ENCODE data around the gene ARID1A. TPM values are rescaled to one million over a fixed set of nuclear protein-coding genes. Genes with fewer than 3 reads are reported as not detected.
A peak's percentile ranks its signal among the peaks of the same experiment; 100 is the strongest.

Gene ARID1A
- total and polyA plus RNA-seq, 9 of the 15 experiments (the other 6 are each of a cell fraction or from before 2014, with no cell fraction given), result 8.3 to 88.3 (median 22.5) TPM

DNA sequence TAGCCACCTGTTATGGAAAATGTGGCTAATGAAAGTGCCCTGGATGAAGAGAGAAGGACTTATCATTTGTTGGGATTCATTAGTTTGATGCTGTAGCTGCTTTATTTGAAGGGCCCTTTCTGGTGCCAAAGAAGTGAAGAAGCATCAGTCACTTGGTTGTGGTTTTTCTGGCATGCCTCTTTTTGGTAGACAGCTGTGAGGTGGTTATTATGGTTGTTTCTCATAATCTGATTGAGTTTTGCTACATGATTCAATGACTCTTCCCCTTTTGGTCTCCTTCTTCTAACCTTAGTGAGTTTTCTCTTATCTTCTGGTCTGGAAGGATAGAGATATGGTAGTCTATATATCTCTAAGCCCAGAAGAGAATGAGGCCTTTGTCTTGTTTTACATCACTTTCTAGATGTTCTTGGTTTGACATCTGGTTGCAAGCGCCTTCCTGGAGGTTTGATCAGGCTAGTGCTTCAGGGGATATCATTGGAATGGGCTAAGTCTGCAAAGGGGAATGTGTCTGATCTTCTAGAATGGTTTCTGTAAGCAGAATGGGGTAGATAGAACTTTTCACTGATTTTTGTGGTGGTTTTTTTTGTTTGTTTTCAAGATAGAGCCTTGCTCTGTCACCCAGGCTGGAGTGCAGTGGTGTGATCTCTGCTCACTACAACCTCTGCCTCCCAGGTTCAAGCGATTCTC, 26.0 kb downstream of the ARID1A start (continued):
- TF ChIP-seq, protein P1, sequence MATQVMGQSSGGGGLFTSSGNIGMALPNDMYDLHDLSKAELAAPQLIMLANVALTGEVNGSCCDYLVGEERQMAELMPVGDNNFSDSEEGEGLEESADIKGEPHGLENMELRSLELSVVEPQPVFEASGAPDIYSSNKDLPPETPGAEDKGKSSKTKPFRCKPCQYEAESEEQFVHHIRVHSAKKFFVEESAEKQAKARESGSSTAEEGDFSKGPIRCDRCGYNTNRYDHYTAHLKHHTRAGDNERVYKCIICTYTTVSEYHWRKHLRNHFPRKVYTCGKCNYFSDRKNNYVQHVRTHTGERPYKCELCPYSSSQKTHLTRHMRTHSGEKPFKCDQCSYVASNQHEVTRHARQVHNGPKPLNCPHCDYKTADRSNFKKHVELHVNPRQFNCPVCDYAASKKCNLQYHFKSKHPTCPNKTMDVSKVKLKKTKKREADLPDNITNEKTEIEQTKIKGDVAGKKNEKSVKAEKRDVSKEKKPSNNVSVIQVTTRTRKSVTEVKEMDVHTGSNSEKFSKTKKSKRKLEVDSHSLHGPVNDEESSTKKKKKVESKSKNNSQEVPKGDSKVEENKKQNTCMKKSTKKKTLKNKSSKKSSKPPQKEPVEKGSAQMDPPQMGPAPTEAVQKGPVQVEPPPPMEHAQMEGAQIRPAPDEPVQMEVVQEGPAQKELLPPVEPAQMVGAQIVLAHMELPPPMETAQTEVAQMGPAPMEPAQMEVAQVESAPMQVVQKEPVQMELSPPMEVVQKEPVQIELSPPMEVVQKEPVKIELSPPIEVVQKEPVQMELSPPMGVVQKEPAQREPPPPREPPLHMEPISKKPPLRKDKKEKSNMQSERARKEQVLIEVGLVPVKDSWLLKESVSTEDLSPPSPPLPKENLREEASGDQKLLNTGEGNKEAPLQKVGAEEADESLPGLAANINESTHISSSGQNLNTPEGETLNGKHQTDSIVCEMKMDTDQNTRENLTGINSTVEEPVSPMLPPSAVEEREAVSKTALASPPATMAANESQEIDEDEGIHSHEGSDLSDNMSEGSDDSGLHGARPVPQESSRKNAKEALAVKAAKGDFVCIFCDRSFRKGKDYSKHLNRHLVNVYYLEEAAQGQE (IDR thresholded peaks at IDR 0.05; ENCODE audit: borderline replicate concordance), result no peak
- TF ChIP-seq, protein P1 (CRISPR knock-in tag; IDR thresholded peaks at IDR 0.05; ENCODE audit: low read depth), result no peak
- TF ChIP-seq ZC3H11A (IDR thresholded peaks at IDR 0.05; ENCODE audit: low read depth, low read length), result no peak
- TF ChIP-seq, protein P2, sequence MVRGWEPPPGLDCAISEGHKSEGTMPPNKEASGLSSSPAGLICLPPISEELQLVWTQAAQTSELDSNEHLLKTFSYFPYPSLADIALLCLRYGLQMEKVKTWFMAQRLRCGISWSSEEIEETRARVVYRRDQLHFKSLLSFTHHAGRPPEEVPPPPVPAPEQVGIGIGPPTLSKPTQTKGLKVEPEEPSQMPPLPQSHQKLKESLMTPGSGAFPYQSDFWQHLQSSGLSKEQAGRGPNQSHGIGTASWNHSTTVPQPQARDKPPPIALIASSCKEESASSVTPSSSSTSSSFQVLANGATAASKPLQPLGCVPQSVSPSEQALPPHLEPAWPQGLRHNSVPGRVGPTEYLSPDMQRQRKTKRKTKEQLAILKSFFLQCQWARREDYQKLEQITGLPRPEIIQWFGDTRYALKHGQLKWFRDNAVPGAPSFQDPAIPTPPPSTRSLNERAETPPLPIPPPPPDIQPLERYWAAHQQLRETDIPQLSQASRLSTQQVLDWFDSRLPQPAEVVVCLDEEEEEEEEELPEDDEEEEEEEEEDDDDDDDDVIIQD (CRISPR knock-in tag; IDR thresholded peaks at IDR 0.05), result no peak
- TF ChIP-seq MBD2 (IDR thresholded peaks at IDR 0.05; ENCODE audit: borderline replicate concordance, low read depth), result no peak
- TF ChIP-seq, protein P3, sequence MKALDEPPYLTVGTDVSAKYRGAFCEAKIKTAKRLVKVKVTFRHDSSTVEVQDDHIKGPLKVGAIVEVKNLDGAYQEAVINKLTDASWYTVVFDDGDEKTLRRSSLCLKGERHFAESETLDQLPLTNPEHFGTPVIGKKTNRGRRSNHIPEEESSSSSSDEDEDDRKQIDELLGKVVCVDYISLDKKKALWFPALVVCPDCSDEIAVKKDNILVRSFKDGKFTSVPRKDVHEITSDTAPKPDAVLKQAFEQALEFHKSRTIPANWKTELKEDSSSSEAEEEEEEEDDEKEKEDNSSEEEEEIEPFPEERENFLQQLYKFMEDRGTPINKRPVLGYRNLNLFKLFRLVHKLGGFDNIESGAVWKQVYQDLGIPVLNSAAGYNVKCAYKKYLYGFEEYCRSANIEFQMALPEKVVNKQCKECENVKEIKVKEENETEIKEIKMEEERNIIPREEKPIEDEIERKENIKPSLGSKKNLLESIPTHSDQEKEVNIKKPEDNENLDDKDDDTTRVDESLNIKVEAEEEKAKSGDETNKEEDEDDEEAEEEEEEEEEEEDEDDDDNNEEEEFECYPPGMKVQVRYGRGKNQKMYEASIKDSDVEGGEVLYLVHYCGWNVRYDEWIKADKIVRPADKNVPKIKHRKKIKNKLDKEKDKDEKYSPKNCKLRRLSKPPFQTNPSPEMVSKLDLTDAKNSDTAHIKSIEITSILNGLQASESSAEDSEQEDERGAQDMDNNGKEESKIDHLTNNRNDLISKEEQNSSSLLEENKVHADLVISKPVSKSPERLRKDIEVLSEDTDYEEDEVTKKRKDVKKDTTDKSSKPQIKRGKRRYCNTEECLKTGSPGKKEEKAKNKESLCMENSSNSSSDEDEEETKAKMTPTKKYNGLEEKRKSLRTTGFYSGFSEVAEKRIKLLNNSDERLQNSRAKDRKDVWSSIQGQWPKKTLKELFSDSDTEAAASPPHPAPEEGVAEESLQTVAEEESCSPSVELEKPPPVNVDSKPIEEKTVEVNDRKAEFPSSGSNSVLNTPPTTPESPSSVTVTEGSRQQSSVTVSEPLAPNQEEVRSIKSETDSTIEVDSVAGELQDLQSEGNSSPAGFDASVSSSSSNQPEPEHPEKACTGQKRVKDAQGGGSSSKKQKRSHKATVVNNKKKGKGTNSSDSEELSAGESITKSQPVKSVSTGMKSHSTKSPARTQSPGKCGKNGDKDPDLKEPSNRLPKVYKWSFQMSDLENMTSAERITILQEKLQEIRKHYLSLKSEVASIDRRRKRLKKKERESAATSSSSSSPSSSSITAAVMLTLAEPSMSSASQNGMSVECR (CRISPR knock-in tag; IDR thresholded peaks at IDR 0.05), result no peak
- no peak for TF ChIP-seq SRSF3 (IDR thresholded peaks at IDR 0.05; ENCODE audit: insufficient read depth, low read length)
- TF ChIP-seq POLR2B (IDR thresholded peaks at IDR 0.05; ENCODE audit: low read depth, partially characterized antibody), result no peak
- 0 out of 2 replicates have a peak, but pooled peaks have one; percentile 8 for TF ChIP-seq HLTF (IDR thresholded peaks at IDR 0.05)
- TF ChIP-seq, protein P4, sequence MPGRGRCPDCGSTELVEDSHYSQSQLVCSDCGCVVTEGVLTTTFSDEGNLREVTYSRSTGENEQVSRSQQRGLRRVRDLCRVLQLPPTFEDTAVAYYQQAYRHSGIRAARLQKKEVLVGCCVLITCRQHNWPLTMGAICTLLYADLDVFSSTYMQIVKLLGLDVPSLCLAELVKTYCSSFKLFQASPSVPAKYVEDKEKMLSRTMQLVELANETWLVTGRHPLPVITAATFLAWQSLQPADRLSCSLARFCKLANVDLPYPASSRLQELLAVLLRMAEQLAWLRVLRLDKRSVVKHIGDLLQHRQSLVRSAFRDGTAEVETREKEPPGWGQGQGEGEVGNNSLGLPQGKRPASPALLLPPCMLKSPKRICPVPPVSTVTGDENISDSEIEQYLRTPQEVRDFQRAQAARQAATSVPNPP (IDR thresholded peaks at IDR 0.05; ENCODE audit: borderline replicate concordance, insufficient read depth, insufficient read length), result no peak

All from K562 (cell line).